Neural progenitor cell (in vitro differentiated cells): ENCODE data around the gene BCAT1. TPM values are rescaled to one million over a fixed set of nuclear protein-coding genes. Genes with fewer than 3 reads are reported as not detected.
A peak's percentile ranks its signal among the peaks of the same experiment; 100 is the strongest.
"Not testable (repeated sequence)": the region's sequence is repeated elsewhere in the genome, so short reads cannot be mapped to it uniquely, and the experiment has no call there.

Source experiments
- DNase-seq: peaks from one replicate; pipeline ENCODE4 v3.0.0-alpha.2; 2016; ENCODE audit warnings: low spot score
- H2AFZ ChIP-seq: fragments of 200-600 bp; sonication (generic); replicated peaks from 2 replicates; pipeline ENCODE4 v1.6.1; 2016; ENCODE audit warnings: antibody characterized with exemption
- H3F3A ChIP-seq: fragments of 200-600 bp; sonication (generic); 2 replicates; pipeline ENCODE4 v1.6.1; 2016; ENCODE audit warnings: antibody characterized with exemption, low read depth
- H3K27ac ChIP-seq: fragments of 200-600 bp; sonication (generic); 2 replicates; pipeline ENCODE4 v1.5.1; 2016; ENCODE audit warnings: mild to moderate bottlenecking
- H3K27me3 ChIP-seq: fragments of 200-600 bp; sonication (generic); 2 replicates; pipeline ENCODE4 v1.6.1; 2016; ENCODE audit warnings: mild to moderate bottlenecking, moderate library complexity
- H3K36me3 ChIP-seq: fragments of 200-600 bp; sonication (generic); 2 replicates; pipeline ENCODE4 v1.5.1; 2016
- H3K4me1 ChIP-seq: fragments of 200-600 bp; sonication (generic); 2 replicates; pipeline ENCODE4 v1.6.1; 2016; ENCODE audit warnings: mixed run types
- H3K4me2 ChIP-seq: fragments of 200-600 bp; sonication (generic); 2 replicates; pipeline ENCODE4 v1.6.1; 2016
- H3K4me3 ChIP-seq: fragments of 200-600 bp; sonication (generic); 2 replicates; pipeline ENCODE4 v1.5.1; 2016
- H3K79me2 ChIP-seq: fragments of 200-600 bp; sonication (generic); 2 replicates; pipeline ENCODE4 v1.6.1; 2016; ENCODE audit warnings: low read depth
- H3K9ac ChIP-seq: fragments of 200-600 bp; sonication (generic); 2 replicates; pipeline ENCODE4 v1.6.1; 2016
- H3K9me3 ChIP-seq: fragments of 200-600 bp; sonication (generic); 2 replicates; pipeline ENCODE4 v1.5.1; 2016; ENCODE audit warnings: low read depth
- H4K20me1 ChIP-seq: fragments of 200-600 bp; sonication (generic); 2 replicates; pipeline ENCODE4 v1.6.1; 2016; ENCODE audit warnings: low read depth
- H3K27ac Mint-ChIP-seq: 3 replicates; pipeline ENCODE4 v1.8.0; 2021; ENCODE audit warnings: mixed read lengths
- H3K27me3 Mint-ChIP-seq: 2 replicates; pipeline ENCODE4 v1.8.0; 2022; ENCODE audit warnings: low read depth, mild to moderate bottlenecking, inconsistent platforms, moderate library complexity, mixed read lengths; ENCODE audit not compliant: insufficient read depth
- H3K36me3 Mint-ChIP-seq: 3 replicates; pipeline ENCODE4 v1.8.0; 2021; ENCODE audit warnings: mixed read lengths
- H3K4me1 Mint-ChIP-seq: 3 replicates; pipeline ENCODE4 v1.8.0; 2021; ENCODE audit warnings: mixed read lengths
- H3K4me3 Mint-ChIP-seq: 3 replicates; pipeline ENCODE4 v1.8.0; 2021; ENCODE audit warnings: mild to moderate bottlenecking, moderate library complexity, mixed read lengths
- H3K9me3 Mint-ChIP-seq: 3 replicates; pipeline ENCODE4 v1.8.0; 2020; ENCODE audit warnings: mixed read lengths
- CTCF ChIP-seq: fragments of 200-600 bp; sonication (generic); IDR thresholded peaks from 2 replicates; pipeline ENCODE4 v1.5.1; 2017; ENCODE audit warnings: antibody characterized with exemption, mild to moderate bottlenecking
- EZH2 ChIP-seq: fragments of 200-600 bp; sonication (generic); IDR thresholded peaks from 2 replicates; pipeline ENCODE4 v1.6.1; 2017; ENCODE audit warnings: antibody characterized with exemption, mild to moderate bottlenecking, moderate library complexity
- EZH2phosphoT487 ChIP-seq: fragments of 200-600 bp; sonication (generic); IDR thresholded peaks from 2 replicates; pipeline ENCODE4 v1.6.1; 2017; ENCODE audit warnings: antibody characterized with exemption
- total RNA-seq: library from RNA; depleted of rRNA; stranded (reverse); fragments of >200 nt; gene quantifications from 2 replicates; pipeline ENCODE4 v1.2.3, GENCODE V29; 2015; ENCODE audit warnings: low replicate concordance

BCAT1 gene
- total RNA-seq, 1 donor from 2014 or later, result 287 TPM

- H3K27ac Mint-ChIP-seq, result no peak overlapping the region
- no peak overlapping the region for H2AFZ ChIP-seq
- no peak for DNase-seq
- H3K9me3 Mint-ChIP-seq, result peaks cover 8% of the 10 kb centered on the region
- peak overlapping the region; percentile 52 for H3K4me2 ChIP-seq
- no peak overlapping the region for H3K4me3 Mint-ChIP-seq
- TF ChIP-seq CTCF, result no peak
- no peak for TF ChIP-seq EZH2
- TF ChIP-seq EZH2phosphoT487, result no peak
- no peaks in the 10 kb centered on the region for H3K36me3 ChIP-seq
- H3F3A ChIP-seq, result no peaks in the 10 kb centered on the region
- H3K4me3 ChIP-seq, result no peak overlapping the region
- peaks cover 4% of the 10 kb centered on the region for H3K4me1 Mint-ChIP-seq
- peaks cover 39% of the 10 kb centered on the region for H3K4me1 ChIP-seq
- peaks cover 13% of the 10 kb centered on the region for H4K20me1 ChIP-seq
- H3K9me3 ChIP-seq, result no peaks in the 10 kb centered on the region
- H3K27ac ChIP-seq, result peak overlapping the region; percentile 14
- H3K36me3 Mint-ChIP-seq, result peaks cover 34% of the 10 kb centered on the region
- peaks cover 100% of the 10 kb centered on the region for H3K79me2 ChIP-seq
- no peak overlapping the region for H3K9ac ChIP-seq
- H3K27me3 ChIP-seq, result no peaks in the 10 kb centered on the region
- H3K27me3 Mint-ChIP-seq, result no peaks in the 10 kb centered on the region
These were observed 8.7 kb downstream of the BCAT1 start for GRCh38 chr12:24940157-24940556.

GRCh38 chr12:24939551-24939950, 9.3 kb downstream of the BCAT1 start:
- H3K4me3 Mint-ChIP-seq, H3K27ac Mint-ChIP-seq, H3K4me1 Mint-ChIP-seq, H3K9me3 ChIP-seq, H3K4me2 ChIP-seq, H3K27ac ChIP-seq, DNase-seq, H3K27me3 Mint-ChIP-seq, H3K36me3 ChIP-seq, H2AFZ ChIP-seq, H3F3A ChIP-seq, H3K4me3 ChIP-seq, H3K27me3 ChIP-seq, H3K9ac ChIP-seq, H3K9me3 Mint-ChIP-seq: not testable (repeated sequence)
- H4K20me1 ChIP-seq, result peaks cover 13% of the 10 kb centered on the region
- H3K36me3 Mint-ChIP-seq, result peaks cover 28% of the 10 kb centered on the region
- H3K79me2 ChIP-seq, result peaks cover 100% of the 10 kb centered on the region
- H3K4me1 ChIP-seq, result peaks cover 33% of the 10 kb centered on the region

GRCh38 chr12:24938341-24938740, 10.6 kb downstream of the BCAT1 start:
- H3K4me1 Mint-ChIP-seq, result no peaks in the 10 kb centered on the region
- peaks cover 29% of the 10 kb centered on the region for H3K36me3 Mint-ChIP-seq
- no peak overlapping the region for H3K27ac Mint-ChIP-seq
- no peak overlapping the region for H3K4me2 ChIP-seq
- peaks cover 2% of the 10 kb centered on the region for H3F3A ChIP-seq
- H3K27me3 Mint-ChIP-seq, result no peaks in the 10 kb centered on the region
- no peak overlapping the region for H3K9ac ChIP-seq
- H3K4me1 ChIP-seq, result peaks cover 26% of the 10 kb centered on the region
- H3K9me3 Mint-ChIP-seq, result peaks cover 11% of the 10 kb centered on the region
- H3K4me3 ChIP-seq, result no peak overlapping the region
- TF ChIP-seq EZH2phosphoT487 (no peak), EZH2 (no peak), CTCF (no peak)
- H3K27me3 ChIP-seq, result no peaks in the 10 kb centered on the region
- H4K20me1 ChIP-seq, result peaks cover 13% of the 10 kb centered on the region
- no peak for DNase-seq
- no peak overlapping the region for H3K4me3 Mint-ChIP-seq
- peaks cover 100% of the 10 kb centered on the region for H3K79me2 ChIP-seq
- H3K27ac ChIP-seq, result no peak overlapping the region
- no peaks in the 10 kb centered on the region for H3K9me3 ChIP-seq
- no peaks in the 10 kb centered on the region for H3K36me3 ChIP-seq
- no peak overlapping the region for H2AFZ ChIP-seq

- Histone ChIP-seq H3K27ac (no peak overlapping the region), H2AFZ (no peak overlapping the region), H3F3A (peaks cover 2% of the 10 kb centered on the region), H3K27me3 (no peaks in the 10 kb centered on the region), H3K4me1 (peaks cover 26% of the 10 kb centered on the region), H3K4me2 (no peak overlapping the region), H3K79me2 (peaks cover 100% of the 10 kb centered on the region), H3K9ac (no peak overlapping the region), H3K9me3 (no peaks in the 10 kb centered on the region), H4K20me1 (peaks cover 13% of the 10 kb centered on the region), H3K4me3 (no peak overlapping the region), H3K36me3 (no peaks in the 10 kb centered on the region)
- Mint-ChIP-seq H3K4me3 (no peak overlapping the region), H3K27ac (no peak overlapping the region), H3K9me3 (peaks cover 12% of the 10 kb centered on the region), H3K27me3 (no peaks in the 10 kb centered on the region), H3K4me1 (no peaks in the 10 kb centered on the region), H3K36me3 (peaks cover 26% of the 10 kb centered on the region)
- no peak for TF ChIP-seq CTCF
- TF ChIP-seq EZH2phosphoT487, result no peak
- no peak for TF ChIP-seq EZH2
- DNase-seq, result no peak
These were observed 11.2 kb downstream of the BCAT1 start for GRCh38 chr12:24937553-24938244.
